PFSK-1 (cell line): ENCODE data around the gene C1orf167.

ENCODE experiments used
- FOXP2 ChIP-seq: optimal IDR thresholded peaks from 2 replicates; pipeline ENCODE3; 2011; ENCODE audit warnings: borderline replicate concordance, control low read depth, inconsistent platforms; ENCODE audit not compliant: insufficient read depth; ENCODE audit errors: extremely low read length, extremely low read depth
- POLR2AphosphoS5 ChIP-seq: IDR thresholded peaks from 2 replicates; pipeline ENCODE4 v1.6.1; 2012; ENCODE audit warnings: low read depth, mild to moderate bottlenecking, control low read depth, low read length, moderate library complexity
- REST ChIP-seq, 2 experiments: IDR thresholded peaks; 2 replicates each; pipeline versions ENCODE4 v1.6.1 to v1.8.0; 2011 to 2012; ENCODE audit warnings: low read depth in 2 of 2, low read length in 2 of 2, control low read depth in 1 of 2, inconsistent platforms in 1 of 2, mild to moderate bottlenecking in 1 of 2, moderate library complexity in 1 of 2; ENCODE audit not compliant: insufficient read depth in 1 of 2
- SIN3A ChIP-seq: IDR thresholded peaks from 2 replicates; pipeline ENCODE4 v1.6.1; 2012; ENCODE audit warnings: mild to moderate bottlenecking, low read length, moderate library complexity, borderline replicate concordance; ENCODE audit not compliant: insufficient read depth
- TAF1 ChIP-seq: IDR thresholded peaks from 2 replicates; pipeline ENCODE4 v1.6.1; 2012; ENCODE audit warnings: low read length, control low read depth, borderline replicate concordance; ENCODE audit not compliant: insufficient read depth

C1orf167 gene

GRCh38 chr1:11796036-11796828 lies 34.2 kb downstream of the C1orf167 start:
- TF ChIP-seq POLR2AphosphoS5 (no peak), SIN3A (no peak), TAF1 (no peak), REST (IDR thresholded peaks at IDR 0.05; ENCODE audit: insufficient read depth in 1 of 2, low read depth in 2 of 2, low read length in 2 of 2) (no peak), FOXP2 (no peak)

- TF ChIP-seq TAF1 (no peak), FOXP2 (no peak), POLR2AphosphoS5 (no peak), REST (IDR thresholded peaks at IDR 0.05; ENCODE audit: insufficient read depth in 1 of 2, low read depth in 2 of 2, low read length in 2 of 2) (no peak), SIN3A (no peak)
Observed at GRCh38 chr1:11797525-11798216, 35.7 kb downstream of the C1orf167 start.

GRCh38 chr1:11799099-11799498 lies 37.1 kb downstream of the C1orf167 start:
- TF ChIP-seq REST (IDR thresholded peaks at IDR 0.05; ENCODE audit: insufficient read depth in 1 of 2, low read depth in 2 of 2, low read length in 2 of 2): no peak
- TF ChIP-seq SIN3A: no peak
- TF ChIP-seq FOXP2: no peak
- no peak for TF ChIP-seq TAF1
- no peak for TF ChIP-seq POLR2AphosphoS5

GRCh38 chr1:11799896-11800295 lies 37.9 kb downstream of the C1orf167 start:
- TF ChIP-seq POLR2AphosphoS5: no peak
- TF ChIP-seq FOXP2: no peak
- no peak for TF ChIP-seq REST (IDR thresholded peaks at IDR 0.05; ENCODE audit: insufficient read depth in 1 of 2, low read depth in 2 of 2, low read length in 2 of 2)
- TF ChIP-seq SIN3A: no peak
- TF ChIP-seq TAF1: no peak
